GM19193 (cell line): Measurements from ENCODE around the gene TAS1R1.

Source experiments
- POLR2A ChIP-seq: IDR thresholded peaks from 4 replicates; pipeline ENCODE4 v1.6.1; 2011; ENCODE audit not compliant: insufficient read depth, insufficient read length; ENCODE audit errors: extremely low read depth

Gene TAS1R1

GRCh38 chr1:6512908-6513280 lies 42.2 kb upstream of the TAS1R1 start:
- no peak for TF ChIP-seq POLR2A

GRCh38 chr1:6513320-6513801 lies 41.7 kb upstream of the TAS1R1 start:
- TF ChIP-seq POLR2A, result no peak

GRCh38 chr1:6515771-6516170 lies 39.3 kb upstream of the TAS1R1 start:
- TF ChIP-seq POLR2A, result no peak

- TF ChIP-seq POLR2A, result no peak
Observed at GRCh38 chr1:6517435-6517851, 37.7 kb upstream of the TAS1R1 start.

- TF ChIP-seq POLR2A, result no peak
Observed at GRCh38 chr1:6519491-6519934, 35.6 kb upstream of the TAS1R1 start.

- TF ChIP-seq POLR2A, result no peak
Observed at GRCh38 chr1:6519935-6520671, 35.0 kb upstream of the TAS1R1 start.

- no peak for TF ChIP-seq POLR2A
Observed at GRCh38 chr1:6521536-6521935, 33.6 kb upstream of the TAS1R1 start.

GRCh38 chr1:6523566-6523965 lies 31.5 kb upstream of the TAS1R1 start:
- TF ChIP-seq POLR2A, result no peak

- no peak for TF ChIP-seq POLR2A
Observed at GRCh38 chr1:6526316-6526715, 28.8 kb upstream of the TAS1R1 start.

GRCh38 chr1:6528492-6528891 lies 26.6 kb upstream of the TAS1R1 start:
- no peak for TF ChIP-seq POLR2A

GRCh38 chr1:6530504-6531160 lies 24.5 kb upstream of the TAS1R1 start:
- no peak for TF ChIP-seq POLR2A

GRCh38 chr1:6531996-6532395 lies 23.1 kb upstream of the TAS1R1 start:
- no peak for TF ChIP-seq POLR2A

- no peak for TF ChIP-seq POLR2A
Observed at GRCh38 chr1:6534248-6534822, 20.8 kb upstream of the TAS1R1 start.

GRCh38 chr1:6535214-6535613 lies 19.9 kb upstream of the TAS1R1 start:
- no peak for TF ChIP-seq POLR2A

- TF ChIP-seq POLR2A, result no peak
Observed at GRCh38 chr1:6536291-6536690, 18.8 kb upstream of the TAS1R1 start.

- TF ChIP-seq POLR2A, result no peak
Observed at GRCh38 chr1:6538956-6539355, 16.2 kb upstream of the TAS1R1 start.
